Skeletal muscle satellite cell (primary cell): Measurements from ENCODE around the gene NPAS2.

Experiments
- H3K27me3 ChIP-seq: 2 replicates; pipeline ENCODE4 v1.7.0; 2013; ENCODE audit warnings: low read length; ENCODE audit not compliant: control insufficient read depth, insufficient read depth
- H3K36me3 ChIP-seq: 2 replicates; pipeline ENCODE4 v1.7.0; 2013; ENCODE audit warnings: mild to moderate bottlenecking, control low read depth, low read length; ENCODE audit not compliant: insufficient read depth
- H3K4me1 ChIP-seq: 2 replicates; pipeline ENCODE4 v1.7.0; 2013; ENCODE audit warnings: low read length; ENCODE audit not compliant: control insufficient read depth, insufficient read depth
- H3K4me2 ChIP-seq: 2 replicates; pipeline ENCODE4 v1.7.0; 2013; ENCODE audit warnings: mild to moderate bottlenecking, low read length
- H3K4me3 ChIP-seq: 2 replicates; pipeline ENCODE4 v1.7.0; 2013; ENCODE audit warnings: low read length
- H3K9ac ChIP-seq: 2 replicates; pipeline ENCODE4 v1.7.0; 2013; ENCODE audit warnings: mild to moderate bottlenecking, low read depth, low read length, moderate library complexity
- H3K9me3 ChIP-seq: replicated peaks from 2 replicates; pipeline ENCODE4 v1.7.0; 2013; ENCODE audit warnings: mild to moderate bottlenecking, control low read depth, low read length

Gene NPAS2

DNA sequence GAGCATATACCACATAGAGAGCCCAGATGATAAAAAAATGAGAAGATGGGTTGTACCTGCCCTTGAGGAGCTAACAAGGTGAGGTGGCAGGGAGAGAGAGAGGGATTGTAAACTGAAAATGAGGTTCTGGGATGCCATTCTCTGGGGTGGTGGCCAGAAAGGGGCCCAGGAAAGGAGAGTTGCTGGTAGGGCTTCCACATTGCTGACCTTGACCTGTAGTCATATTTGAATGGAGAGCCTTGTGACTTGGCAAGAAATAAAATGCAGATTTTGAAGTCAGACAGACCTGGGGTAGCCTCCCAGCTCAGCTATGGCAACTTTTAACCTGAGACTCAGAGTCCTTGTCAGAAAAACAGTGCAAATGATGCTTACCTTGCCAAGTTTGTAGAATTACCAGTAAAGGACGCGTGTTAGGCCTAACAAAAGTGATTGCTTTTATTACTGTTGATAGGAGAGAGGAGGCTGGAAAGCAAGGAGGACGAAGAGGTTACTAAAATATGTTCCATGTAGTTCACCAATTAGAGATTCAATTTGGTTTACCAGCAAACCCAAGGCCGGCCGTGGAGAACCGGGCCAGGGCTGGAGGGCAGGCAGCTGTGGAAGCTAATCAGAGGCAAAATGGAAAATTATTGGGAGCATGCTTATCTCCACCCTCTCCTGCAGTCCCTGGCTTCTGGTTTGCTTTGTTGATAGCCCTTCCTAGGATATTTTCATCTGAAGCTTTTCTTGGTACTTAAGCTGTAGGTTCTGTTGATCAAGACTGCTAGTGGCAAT is 3.9 kb downstream of the NPAS2 start:
- no peaks in the 10 kb centered on the region for H3K27me3 ChIP-seq
- peaks cover 17% of the 10 kb centered on the region for H3K4me1 ChIP-seq
- no peak overlapping the region for H3K4me3 ChIP-seq
- H3K9ac ChIP-seq, result no peak overlapping the region
- H3K4me2 ChIP-seq, result no peak overlapping the region
- H3K9me3 ChIP-seq, result peaks cover 3% of the 10 kb centered on the region
- no peaks in the 10 kb centered on the region for H3K36me3 ChIP-seq

GRCh38 chr2:100824842-100825241 is 4.9 kb downstream of the NPAS2 start:
- H3K4me3 ChIP-seq, result no peak overlapping the region
- H3K36me3 ChIP-seq, result no peaks in the 10 kb centered on the region
- H3K4me1 ChIP-seq, result peaks cover 16% of the 10 kb centered on the region
- peaks cover 3% of the 10 kb centered on the region for H3K9me3 ChIP-seq
- no peak overlapping the region for H3K9ac ChIP-seq
- no peaks in the 10 kb centered on the region for H3K27me3 ChIP-seq
- H3K4me2 ChIP-seq, result no peak overlapping the region

GRCh38 chr2:100826494-100826893 is 6.6 kb downstream of the NPAS2 start:
- peaks cover 8% of the 10 kb centered on the region for H3K4me1 ChIP-seq
- H3K4me3 ChIP-seq, result no peak overlapping the region
- H3K36me3 ChIP-seq, result no peaks in the 10 kb centered on the region
- H3K4me2 ChIP-seq, result no peak overlapping the region
- no peaks in the 10 kb centered on the region for H3K27me3 ChIP-seq
- peaks cover 3% of the 10 kb centered on the region for H3K9me3 ChIP-seq
- no peak overlapping the region for H3K9ac ChIP-seq

DNA sequence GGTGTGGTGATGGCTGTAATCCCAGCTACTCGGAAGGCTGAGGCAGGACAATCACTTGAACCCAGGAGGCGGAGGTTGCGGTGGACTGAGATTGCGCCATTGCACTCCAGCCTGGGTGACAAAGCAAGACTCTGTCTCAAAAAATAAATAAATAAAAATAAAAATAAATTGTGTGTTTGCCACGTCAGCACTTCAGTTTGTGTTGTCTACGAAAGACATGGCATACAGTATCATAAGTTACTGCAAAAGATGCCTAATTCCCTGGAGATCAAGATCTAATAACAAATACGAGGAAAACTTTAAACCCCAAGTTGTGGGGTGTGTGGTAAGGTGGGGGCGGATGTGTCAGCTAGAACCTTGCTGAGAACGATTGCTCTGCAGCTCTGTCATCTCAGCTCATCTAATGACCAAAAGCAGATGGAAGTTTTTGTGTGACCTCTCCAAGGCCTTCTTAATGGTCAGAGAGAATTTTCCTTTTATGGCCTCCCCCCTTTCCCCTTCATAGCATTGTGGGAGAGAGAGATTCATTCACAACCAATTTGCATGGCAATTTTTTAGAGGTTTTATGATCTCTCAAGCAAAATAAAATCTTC is 11.3 kb downstream of the NPAS2 start:
- Histone ChIP-seq H3K4me2 (no peak overlapping the region), H3K27me3 (no peaks in the 10 kb centered on the region), H3K4me1 (peaks cover 14% of the 10 kb centered on the region), H3K9me3 (peaks cover 3% of the 10 kb centered on the region), H3K36me3 (no peaks in the 10 kb centered on the region), H3K9ac (no peak overlapping the region), H3K4me3 (no peak overlapping the region)

- Histone ChIP-seq H3K4me1 (peaks cover 14% of the 10 kb centered on the region), H3K4me2 (no peak overlapping the region), H3K4me3 (no peak overlapping the region), H3K9me3 (peaks cover 3% of the 10 kb centered on the region), H3K9ac (no peak overlapping the region), H3K36me3 (no peaks in the 10 kb centered on the region), H3K27me3 (no peaks in the 10 kb centered on the region)
Observed at GRCh38 chr2:100831831-100832230, 11.9 kb downstream of the NPAS2 start.

DNA sequence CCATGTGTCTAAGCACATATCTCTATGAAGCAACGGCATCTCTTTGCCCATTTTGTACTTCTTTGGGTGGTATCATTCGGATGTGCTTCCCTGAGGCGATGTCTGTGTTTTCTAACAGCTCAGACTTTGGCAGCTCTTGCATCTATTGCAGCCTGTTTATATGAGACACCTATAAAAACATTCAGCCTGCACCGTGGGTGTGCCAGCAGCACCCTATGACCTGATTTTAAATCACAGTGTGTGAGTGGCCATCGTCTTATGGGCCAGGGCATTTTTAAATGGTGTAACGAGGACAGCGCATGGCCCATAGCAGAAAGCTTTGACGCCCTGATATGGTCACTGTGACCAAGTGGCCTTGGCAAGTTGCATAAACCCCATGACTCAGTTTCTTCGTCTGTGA is 12.9 kb downstream of the NPAS2 start:
- Histone ChIP-seq H3K4me2 (no peak overlapping the region), H3K36me3 (no peaks in the 10 kb centered on the region), H3K4me1 (peaks cover 14% of the 10 kb centered on the region), H3K27me3 (no peaks in the 10 kb centered on the region), H3K9ac (no peak overlapping the region), H3K9me3 (peaks cover 3% of the 10 kb centered on the region), H3K4me3 (no peak overlapping the region)

DNA sequence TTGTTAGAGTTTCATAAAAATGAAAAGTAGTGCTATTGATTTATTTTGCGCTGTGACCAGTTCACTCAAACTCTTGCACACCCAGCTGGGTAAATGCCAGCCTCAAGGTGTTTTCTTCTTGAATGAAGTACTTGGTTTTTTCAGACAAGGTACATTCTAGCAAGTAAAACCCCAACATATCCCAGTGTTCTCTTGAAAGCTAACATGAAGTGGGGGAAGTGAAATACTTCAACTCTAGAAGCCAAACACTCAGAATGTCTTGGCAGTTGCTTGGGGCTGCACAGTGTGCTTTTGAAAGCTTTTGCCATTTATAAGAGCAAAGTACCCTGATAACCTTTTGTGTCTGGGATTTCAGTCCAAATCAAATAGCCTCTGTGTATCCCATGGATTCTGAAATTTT is 13.4 kb downstream of the NPAS2 start:
- no peaks in the 10 kb centered on the region for H3K27me3 ChIP-seq
- no peak overlapping the region for H3K4me3 ChIP-seq
- H3K9me3 ChIP-seq, result peaks cover under 1% of the 10 kb centered on the region
- H3K36me3 ChIP-seq, result no peaks in the 10 kb centered on the region
- no peak overlapping the region for H3K9ac ChIP-seq
- H3K4me1 ChIP-seq, result peaks cover 14% of the 10 kb centered on the region
- no peak overlapping the region for H3K4me2 ChIP-seq

GRCh38 chr2:100834221-100834620 is 14.3 kb downstream of the NPAS2 start:
- H3K4me1 ChIP-seq, result peaks cover 14% of the 10 kb centered on the region
- no peak overlapping the region for H3K9ac ChIP-seq
- H3K4me3 ChIP-seq, result no peak overlapping the region
- H3K27me3 ChIP-seq, result no peaks in the 10 kb centered on the region
- no peaks in the 10 kb centered on the region for H3K36me3 ChIP-seq
- H3K4me2 ChIP-seq, result no peak overlapping the region
- H3K9me3 ChIP-seq, result no peaks in the 10 kb centered on the region

- Histone ChIP-seq H3K4me2 (no peak overlapping the region), H3K27me3 (no peaks in the 10 kb centered on the region), H3K36me3 (no peaks in the 10 kb centered on the region), H3K9ac (no peak overlapping the region), H3K9me3 (no peaks in the 10 kb centered on the region), H3K4me3 (no peak overlapping the region), H3K4me1 (peaks cover 14% of the 10 kb centered on the region)
Observed at GRCh38 chr2:100835006-100835659, 15.2 kb downstream of the NPAS2 start.

- Histone ChIP-seq H3K36me3 (peaks cover 3% of the 10 kb centered on the region), H3K4me3 (no peak overlapping the region), H3K9ac (no peak overlapping the region), H3K9me3 (no peaks in the 10 kb centered on the region), H3K27me3 (no peaks in the 10 kb centered on the region), H3K4me2 (no peak overlapping the region), H3K4me1 (peaks cover 9% of the 10 kb centered on the region)
Observed at GRCh38 chr2:100840519-100840918, 20.6 kb downstream of the NPAS2 start.

DNA sequence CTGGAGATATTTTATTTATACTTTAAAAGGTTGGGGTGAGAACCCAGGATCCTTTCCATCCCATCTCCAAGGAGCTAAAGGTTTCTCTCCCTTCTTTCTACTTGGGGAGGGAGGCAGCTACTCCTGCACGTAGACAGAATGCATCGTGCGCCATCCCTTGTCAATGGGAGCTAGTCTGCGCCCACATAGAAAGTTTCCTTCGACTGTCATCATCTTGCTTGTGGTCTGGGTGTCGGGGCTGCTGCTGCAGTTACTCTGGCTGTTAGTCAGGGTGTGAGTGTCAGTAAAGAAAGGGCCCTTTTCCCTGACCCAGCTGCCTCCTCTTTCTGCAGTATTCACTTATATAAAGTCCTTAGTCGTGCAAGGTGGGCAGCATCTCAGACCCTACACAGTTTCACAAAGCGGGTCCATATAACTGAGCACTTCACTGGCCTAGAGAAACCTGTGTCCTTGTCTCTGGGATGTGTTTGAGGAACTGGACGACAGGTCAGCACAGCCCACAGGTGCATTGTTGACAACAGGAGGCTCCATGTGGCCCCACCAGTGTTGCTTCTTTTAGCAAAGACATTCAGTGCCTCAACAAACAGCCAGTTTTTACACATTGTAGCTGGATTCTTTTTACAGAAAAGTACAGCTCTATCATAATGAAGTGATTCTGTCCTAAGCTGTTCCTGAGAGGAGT is 22.4 kb downstream of the NPAS2 start:
- no peak overlapping the region for H3K4me3 ChIP-seq
- H3K4me1 ChIP-seq, result peaks cover 9% of the 10 kb centered on the region

More for the DNA sequence above, 22.4 kb downstream of the NPAS2 start:
- Histone ChIP-seq H3K9ac (no peak overlapping the region), H3K27me3 (no peaks in the 10 kb centered on the region), H3K4me2 (no peak overlapping the region), H3K9me3 (no peaks in the 10 kb centered on the region), H3K36me3 (peaks cover 3% of the 10 kb centered on the region)
